Hepatocyte (in vitro differentiated cells): ENCODE data around the gene POU2F1. TPM values are rescaled to one million over a fixed set of nuclear protein-coding genes. Genes with fewer than 3 reads are reported as not detected.

Experiments
- DNase-seq: peaks from one replicate; pipeline ENCODE4 v3.0.0-alpha.2; 2016; ENCODE audit warnings: low spot score
- H2AFZ ChIP-seq: fragments of 200-600 bp; sonication (generic); 2 replicates; pipeline ENCODE4 v1.6.0; 2016; ENCODE audit warnings: antibody characterized with exemption, mild to moderate bottlenecking
- H3K27ac ChIP-seq: fragments of 200-600 bp; sonication (generic); 2 replicates; pipeline ENCODE4 v1.5.1; 2016; ENCODE audit warnings: mild to moderate bottlenecking
- H3K27me3 ChIP-seq: fragments of 200-600 bp; sonication (generic); 2 replicates; pipeline ENCODE4 v1.6.1; 2016
- H3K36me3 ChIP-seq: fragments of 200-600 bp; sonication (generic); replicated peaks from 2 replicates; pipeline ENCODE4 v1.5.1; 2016; ENCODE audit warnings: low read depth; ENCODE audit not compliant: insufficient read depth
- H3K4me1 ChIP-seq: fragments of 200-600 bp; sonication (generic); 2 replicates; pipeline ENCODE4 v1.5.1; 2016; ENCODE audit warnings: mild to moderate bottlenecking, moderate library complexity; ENCODE audit not compliant: insufficient read depth
- H3K4me2 ChIP-seq: fragments of 200-600 bp; sonication (generic); 2 replicates; pipeline ENCODE4 v1.6.0; 2016
- H3K4me3 ChIP-seq: fragments of 200-600 bp; sonication (generic); 2 replicates; pipeline ENCODE4 v1.5.1; 2016; ENCODE audit warnings: mild to moderate bottlenecking
- H3K79me2 ChIP-seq: fragments of 200-600 bp; sonication (generic); 2 replicates; pipeline ENCODE4 v1.6.0; 2017; ENCODE audit warnings: mild to moderate bottlenecking
- H3K9me2 ChIP-seq: fragments of 200-600 bp; sonication (generic); replicated peaks from 2 replicates; pipeline ENCODE4 v1.6.0; 2017; ENCODE audit warnings: mild to moderate bottlenecking; ENCODE audit not compliant: insufficient read depth
- H3K9me3 ChIP-seq: fragments of 200-600 bp; sonication (generic); 2 replicates; pipeline ENCODE4 v1.5.1; 2016; ENCODE audit warnings: low read depth, mild to moderate bottlenecking
- H4K20me1 ChIP-seq: fragments of 200-600 bp; sonication (generic); 2 replicates; pipeline ENCODE4 v1.6.0; 2016; ENCODE audit warnings: mild to moderate bottlenecking; ENCODE audit not compliant: insufficient read depth, poor library complexity, severe bottlenecking
- CTCF ChIP-seq: fragments of 200-600 bp; sonication (generic); IDR thresholded peaks from 2 replicates; pipeline ENCODE4 v1.5.1; 2016; ENCODE audit warnings: antibody characterized with exemption, mild to moderate bottlenecking; ENCODE audit not compliant: poor library complexity
- EZH2 ChIP-seq: fragments of 200-600 bp; sonication (generic); IDR thresholded peaks from 2 replicates; pipeline ENCODE4 v1.6.1; 2016; ENCODE audit warnings: antibody characterized with exemption, mild to moderate bottlenecking, borderline replicate concordance
- EZH2phosphoT487 ChIP-seq: fragments of 200-600 bp; sonication (generic); IDR thresholded peaks from one replicate; pipeline ENCODE4 v1.6.1; 2018; ENCODE audit warnings: antibody characterized with exemption, mild to moderate bottlenecking, low read depth, moderate library complexity; ENCODE audit not compliant: unreplicated experiment, severe bottlenecking
- WGBS: methylation state at CpG from one replicate; pipeline ENCODE4 v1.1.6; 2016; ENCODE audit warnings: low lambda C conversion rate; ENCODE audit errors: missing lambda C conversion rate; 5-methylcytosine and 5-hydroxymethylcytosine counted together
- polyA plus RNA-seq: library from polyadenylated mRNA; unstranded; fragments of >200 nt; fragmentation: Nextera tagmentation; extraction: Ambion mirVana; gene quantifications from 2 replicates; pipeline ENCODE4 v1.2.1, GENCODE V29; 2016
- total RNA-seq: library from RNA; depleted of rRNA; stranded (reverse); fragments of >200 nt; gene quantifications from 2 replicates; pipeline ENCODE4 v1.2.3, GENCODE V29; 2014

POU2F1 gene
- total and polyA plus RNA-seq, 2 experiments from 2014 or later: 11.9 to 14.5 TPM

GRCh38 chr1:167433884-167434283 is 213.2 kb downstream of the POU2F1 start:
- Histone ChIP-seq H3K4me2 (no peak overlapping the region), H4K20me1 (no peaks in the 10 kb centered on the region), H3K4me1 (no peaks in the 10 kb centered on the region), H3K27ac (no peak overlapping the region), H3K36me3 (no peaks in the 10 kb centered on the region), H3K27me3 (peaks cover 7% of the 10 kb centered on the region), H3K79me2 (no peaks in the 10 kb centered on the region), H3K4me3 (no peak overlapping the region), H3K9me2 (no peaks in the 10 kb centered on the region), H2AFZ (no peak overlapping the region), H3K9me3 (no peaks in the 10 kb centered on the region)
- WGBS: 97% methylated on average over 6 of the region's 6 CpGs
- DNase-seq: no peak
- no peak for TF ChIP-seq EZH2
- no peak for TF ChIP-seq CTCF
- TF ChIP-seq EZH2phosphoT487: no peak

GRCh38 chr1:167434306-167434705 is 213.6 kb downstream of the POU2F1 start:
- Histone ChIP-seq H3K4me3 (no peak overlapping the region), H3K27ac (no peak overlapping the region), H3K9me2 (no peaks in the 10 kb centered on the region), H2AFZ (no peak overlapping the region), H3K79me2 (no peaks in the 10 kb centered on the region), H3K9me3 (no peaks in the 10 kb centered on the region), H4K20me1 (no peaks in the 10 kb centered on the region), H3K4me2 (no peak overlapping the region), H3K27me3 (peaks cover 11% of the 10 kb centered on the region), H3K36me3 (no peaks in the 10 kb centered on the region), H3K4me1 (peaks cover 4% of the 10 kb centered on the region)
- whole genome bisulfite sequencing: 91% methylated on average over 6 of the region's 6 CpGs
- TF ChIP-seq EZH2 (no peak), CTCF (no peak), EZH2phosphoT487 (no peak)
- DNase-seq: no peak

GRCh38 chr1:167435484-167435883 is 214.8 kb downstream of the POU2F1 start:
- TF ChIP-seq EZH2phosphoT487 (no peak), CTCF (no peak), EZH2 (no peak)
- no peak for DNase-seq
- H3K27me3 ChIP-seq: peaks cover 13% of the 10 kb centered on the region
- H4K20me1 ChIP-seq: no peaks in the 10 kb centered on the region
- no peak overlapping the region for H3K4me2 ChIP-seq
- H3K4me3 ChIP-seq: no peak overlapping the region
- no peak overlapping the region for H3K27ac ChIP-seq
- no peaks in the 10 kb centered on the region for H3K79me2 ChIP-seq
- H3K36me3 ChIP-seq: no peaks in the 10 kb centered on the region
- no peaks in the 10 kb centered on the region for H3K9me3 ChIP-seq
- H3K9me2 ChIP-seq: no peaks in the 10 kb centered on the region
- peaks cover 4% of the 10 kb centered on the region for H3K4me1 ChIP-seq
- 95% methylated on average over 4 of the region's 4 CpGs for WGBS
- H2AFZ ChIP-seq: no peak overlapping the region
